Stimulated activated CD4-positive, alpha-beta T cell treated with anti-CD3 and anti-CD28 coated beads, TNF-alpha, amount 100 ng/mL, for 1 hour (primary cell): Measurements from ENCODE around the gene SPRY4.
"Not testable (repeated sequence)": the region's sequence is repeated elsewhere in the genome, so short reads cannot be mapped to it uniquely, and the experiment has no call there.

ENCODE experiments used
- DNase-seq, 3 donors: peaks; one replicate each; pipeline ENCODE4 v3.0.0-alpha.2; 2020; ENCODE audit warnings: low read depth in 3 of 3, low spot score in 1 of 3

SPRY4 gene, protein sequence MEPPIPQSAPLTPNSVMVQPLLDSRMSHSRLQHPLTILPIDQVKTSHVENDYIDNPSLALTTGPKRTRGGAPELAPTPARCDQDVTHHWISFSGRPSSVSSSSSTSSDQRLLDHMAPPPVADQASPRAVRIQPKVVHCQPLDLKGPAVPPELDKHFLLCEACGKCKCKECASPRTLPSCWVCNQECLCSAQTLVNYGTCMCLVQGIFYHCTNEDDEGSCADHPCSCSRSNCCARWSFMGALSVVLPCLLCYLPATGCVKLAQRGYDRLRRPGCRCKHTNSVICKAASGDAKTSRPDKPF

GRCh38 chr5:142324871-142325724 is at the start of gene SPRY4:
Gene SPRY4, minus strand, starts transcription at chr5:142325021. Its CDS starts 9,913 bp downstream, at chr5:142315108.
- peak; percentile 24 to 74 (median 59) for DNase-seq

- DNase-seq = no peak
Measured at GRCh38 chr5:142368529-142368928, 43.7 kb upstream of the SPRY4 start.

DNA sequence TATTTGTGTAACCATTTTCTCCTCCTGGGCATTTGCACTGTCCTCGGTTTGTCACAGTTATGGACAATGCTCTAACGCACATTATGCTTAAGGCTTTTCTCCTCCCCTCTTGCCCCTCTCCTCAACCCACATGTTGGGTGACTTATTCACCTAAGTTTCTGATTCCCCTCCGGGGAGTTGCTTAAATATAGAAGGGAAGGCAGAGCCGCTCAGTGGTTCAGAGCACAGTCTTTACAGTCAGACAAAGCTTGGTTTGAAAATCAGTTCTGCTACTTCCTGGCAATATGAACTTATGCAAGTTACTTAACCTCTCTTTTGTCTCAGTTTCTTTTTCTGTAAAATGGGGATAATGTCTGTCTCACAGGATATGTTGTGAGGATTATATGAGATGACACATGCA is 41.2 kb upstream of the SPRY4 start:
- DNase-seq = no peak

- no peak for DNase-seq
Measured at GRCh38 chr5:142364251-142365145, 39.7 kb upstream of the SPRY4 start.

- no peak for DNase-seq
Measured at GRCh38 chr5:142363619-142363963, 38.8 kb upstream of the SPRY4 start.

DNA sequence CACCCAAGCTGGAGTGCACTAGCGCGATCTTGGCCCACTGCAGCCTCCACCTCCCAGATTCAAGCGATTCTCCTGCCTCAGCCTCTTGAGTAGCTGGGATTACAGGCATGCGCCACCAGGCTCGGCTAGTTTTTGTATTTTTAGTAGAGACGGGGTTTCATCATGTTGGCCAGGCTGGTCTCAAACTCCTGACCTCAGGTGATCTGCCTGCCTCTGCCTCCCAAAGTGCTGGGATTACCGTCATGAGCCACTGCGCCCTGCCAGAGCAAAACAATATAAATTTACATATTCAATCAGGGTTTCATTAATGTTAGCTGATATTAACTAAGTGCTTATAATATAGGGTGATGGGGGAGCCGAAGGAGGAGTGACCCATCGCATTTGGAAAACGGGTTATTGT is 37.4 kb upstream of the SPRY4 start:
- not testable (repeated sequence) for DNase-seq

DNA sequence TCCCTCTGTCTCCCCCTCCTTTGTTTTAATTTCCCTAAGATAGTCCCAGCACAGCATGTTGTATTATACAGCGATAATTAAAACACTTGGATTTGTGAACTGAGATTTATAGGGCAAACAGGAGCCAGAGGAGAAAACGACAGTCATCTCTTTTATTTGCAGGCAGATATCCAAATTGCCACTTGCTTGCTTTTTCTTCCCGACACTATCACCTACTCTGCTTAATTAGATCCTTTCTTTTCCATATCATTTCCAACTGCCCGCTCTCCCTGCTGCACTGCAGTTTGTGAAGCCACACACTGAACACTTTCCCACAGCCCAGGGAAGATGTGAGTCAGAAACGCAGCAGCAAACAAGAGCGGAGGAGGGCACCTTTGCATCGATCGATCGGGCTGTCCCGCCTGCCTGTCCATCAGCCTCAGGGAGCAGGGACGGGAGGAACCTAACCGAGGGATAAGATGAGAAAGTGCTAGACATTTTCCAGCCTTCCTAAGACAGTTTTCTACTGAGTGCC is 35.8 kb upstream of the SPRY4 start:
- no peak for DNase-seq

DNA sequence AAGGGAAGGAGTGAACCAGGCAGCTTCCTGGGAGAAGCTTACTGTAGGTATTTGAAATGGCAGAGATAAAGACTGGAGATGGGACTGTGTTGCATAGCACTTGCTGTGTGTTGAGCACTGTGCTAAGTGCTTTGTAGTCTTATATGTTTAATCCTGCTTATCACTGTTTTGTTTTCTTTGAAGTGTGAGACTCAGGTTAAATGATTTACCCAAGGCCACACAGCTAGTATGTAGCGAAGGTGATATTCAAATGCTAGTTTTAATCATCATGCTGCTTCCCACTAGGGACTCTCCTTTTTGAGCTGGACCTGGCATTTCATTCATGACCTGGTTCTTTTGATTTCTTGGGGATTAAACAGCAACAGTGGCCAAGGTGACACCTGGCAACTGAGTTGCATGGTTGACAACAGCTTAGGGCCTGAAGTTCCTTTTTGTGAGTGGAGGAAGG is 35.3 kb upstream of the SPRY4 start:
- DNase-seq = no peak

GRCh38 chr5:142358648-142359047 is 33.8 kb upstream of the SPRY4 start:
- DNase-seq = no peak

- DNase-seq = no peak
Measured at GRCh38 chr5:142358121-142358520, 33.3 kb upstream of the SPRY4 start.

DNA sequence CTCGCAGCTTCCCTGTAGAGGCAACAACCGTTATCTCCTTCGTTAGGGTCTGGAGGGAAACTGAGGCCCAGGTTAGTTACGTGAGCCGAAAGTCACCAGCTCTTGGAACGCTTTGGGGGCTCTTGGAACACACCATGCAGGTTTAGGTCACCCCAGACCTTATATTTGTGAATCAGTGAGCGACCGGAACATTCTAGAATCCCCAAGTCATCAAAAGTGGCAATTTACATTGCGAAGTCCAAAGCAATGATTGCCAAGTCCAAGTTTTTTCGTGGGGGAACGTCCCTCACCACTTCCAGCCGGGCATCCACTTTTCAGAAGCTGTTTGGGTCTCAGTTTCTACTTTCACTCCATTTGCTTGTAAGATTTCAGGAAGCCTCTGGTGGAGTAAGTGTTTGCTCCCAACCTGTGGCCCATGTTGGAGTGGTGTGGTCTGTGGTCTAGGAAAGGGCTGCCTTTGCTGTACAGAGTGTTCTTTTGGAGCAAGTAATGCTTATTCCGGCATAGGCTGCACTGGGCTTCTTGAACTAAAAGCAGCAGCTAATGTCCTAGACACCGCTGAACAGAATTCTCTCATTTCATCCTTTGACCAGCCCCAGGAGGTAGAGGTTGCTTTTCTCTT is 32.8 kb upstream of the SPRY4 start:
- DNase-seq = no peak

- peak; percentile 76 to 95 (median 81) for DNase-seq
Measured at GRCh38 chr5:142356716-142357468, 32.1 kb upstream of the SPRY4 start.

- no peak for DNase-seq
Measured at GRCh38 chr5:142356349-142356715, 31.5 kb upstream of the SPRY4 start.

DNA sequence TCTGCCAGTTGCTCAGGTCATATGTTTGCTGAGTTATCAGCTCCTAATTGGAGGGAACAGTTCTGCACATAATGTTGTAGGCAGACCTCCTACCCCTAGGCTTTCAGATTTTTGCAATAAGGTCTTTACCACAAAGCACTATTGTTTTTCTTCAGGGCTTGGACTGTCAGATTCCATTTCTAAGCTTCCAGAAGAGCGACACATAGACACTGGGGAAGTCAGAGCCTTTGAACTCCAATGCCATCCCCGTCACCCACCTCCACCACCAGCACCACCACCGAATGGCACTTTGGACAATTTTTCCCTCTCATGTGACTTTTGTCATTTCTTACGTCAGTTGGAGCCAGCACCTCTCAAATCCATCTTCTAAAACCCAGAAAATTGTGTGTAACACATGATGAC is 28.3 kb upstream of the SPRY4 start:
- DNase-seq = no peak

DNA sequence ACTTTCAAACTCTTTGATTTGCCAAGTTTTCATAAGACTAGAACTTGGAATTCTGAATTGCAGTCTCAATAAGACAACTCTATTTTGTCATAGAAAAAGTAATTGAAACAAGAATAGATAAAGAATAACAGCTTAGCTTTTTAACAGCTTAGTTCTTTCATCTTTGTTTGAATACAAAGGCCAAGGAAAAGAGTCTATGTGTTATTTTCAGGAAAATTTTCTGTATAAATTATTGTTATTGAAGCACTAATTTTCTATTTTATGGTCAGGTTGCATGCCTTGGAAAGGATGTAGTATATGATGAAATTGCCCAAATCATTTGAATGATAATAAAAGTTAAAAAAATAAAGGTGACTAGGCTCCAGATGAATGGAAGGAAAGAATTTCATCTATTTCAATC is 25.2 kb upstream of the SPRY4 start:
- DNase-seq = no peak

DNA sequence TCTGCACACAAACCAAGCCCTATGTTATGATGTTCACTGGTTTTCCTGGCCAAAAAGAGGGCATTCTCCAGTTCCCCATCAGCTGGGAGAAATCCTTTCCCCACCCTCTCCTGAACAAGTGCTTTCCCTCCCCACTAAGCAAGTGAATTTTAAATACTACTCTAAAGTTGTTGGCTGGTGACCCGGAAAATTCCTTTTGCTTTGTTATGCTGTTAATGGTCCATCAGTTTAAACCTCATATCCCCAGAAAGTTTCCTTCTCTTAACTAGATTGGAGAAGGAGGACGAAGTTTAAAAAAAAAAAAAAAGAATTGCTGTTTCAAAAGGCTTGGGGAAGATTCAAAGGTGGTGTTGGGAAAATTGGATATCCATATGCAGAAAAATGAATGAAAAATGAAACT is 21.9 kb upstream of the SPRY4 start:
- no peak for DNase-seq

DNA sequence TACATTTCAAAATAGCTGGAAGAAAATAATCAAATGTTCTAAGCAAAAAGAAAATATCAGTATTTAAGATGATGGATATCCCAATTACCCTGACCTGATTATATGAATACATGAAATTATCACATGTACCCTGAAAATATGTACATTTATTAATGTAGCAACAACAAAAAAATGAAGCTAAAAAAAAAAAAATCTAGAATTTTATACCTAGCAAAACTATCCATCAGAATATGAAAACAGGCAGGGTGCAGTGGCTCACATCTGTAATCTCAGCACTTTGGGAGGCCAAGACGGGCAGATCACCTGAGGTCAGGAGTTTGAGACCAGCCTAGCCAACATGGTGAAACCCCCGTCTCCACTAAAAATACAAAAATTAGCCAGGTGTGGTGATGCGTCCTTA is 20.1 kb upstream of the SPRY4 start:
- not testable (repeated sequence) for DNase-seq

GRCh38 chr5:142343531-142343930 is 18.7 kb upstream of the SPRY4 start:
- no peak for DNase-seq

DNA sequence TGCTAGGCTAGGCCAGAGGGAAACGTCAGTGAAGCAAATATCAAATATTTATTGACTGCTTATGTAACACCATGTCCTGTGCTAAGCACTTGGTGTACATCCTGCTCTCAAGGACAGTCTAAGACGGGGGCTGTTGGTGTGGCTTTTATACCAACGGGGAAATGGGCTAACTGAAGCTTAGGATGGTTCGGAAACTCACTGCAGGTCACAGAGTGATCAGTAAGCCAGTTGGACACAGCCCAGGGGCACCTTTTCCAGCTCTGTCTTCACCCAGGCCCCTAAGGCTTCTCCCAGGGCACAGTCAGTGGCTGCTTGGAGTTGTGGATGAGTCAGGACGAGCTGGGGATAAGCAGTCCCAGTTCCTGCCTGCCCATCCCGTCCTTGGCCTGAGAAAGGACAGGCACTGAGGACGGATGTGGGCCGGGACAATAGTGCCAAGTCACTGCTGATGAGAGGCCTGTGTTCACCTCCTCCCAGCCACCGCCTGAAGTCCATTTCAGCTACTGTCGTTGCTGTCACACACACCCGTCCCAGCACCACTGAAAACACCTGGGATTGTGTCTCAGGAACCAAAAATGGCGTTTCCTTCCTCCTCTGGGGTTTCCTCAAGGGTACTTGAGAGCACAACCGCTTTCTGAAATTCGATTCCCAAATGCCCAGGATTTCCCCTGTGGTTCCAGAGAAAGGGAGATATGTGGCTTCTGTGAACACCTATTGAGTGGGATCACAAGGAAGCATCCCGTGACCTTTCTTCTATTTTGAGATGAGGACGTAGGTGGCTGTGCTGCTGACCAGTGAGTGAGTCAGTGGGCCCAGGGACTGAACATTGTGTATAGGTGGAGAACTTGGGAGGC is 17.5 kb upstream of the SPRY4 start:
- no peak for DNase-seq
